Measurements from ENCODE around the gene SPAG6.

DNA sequence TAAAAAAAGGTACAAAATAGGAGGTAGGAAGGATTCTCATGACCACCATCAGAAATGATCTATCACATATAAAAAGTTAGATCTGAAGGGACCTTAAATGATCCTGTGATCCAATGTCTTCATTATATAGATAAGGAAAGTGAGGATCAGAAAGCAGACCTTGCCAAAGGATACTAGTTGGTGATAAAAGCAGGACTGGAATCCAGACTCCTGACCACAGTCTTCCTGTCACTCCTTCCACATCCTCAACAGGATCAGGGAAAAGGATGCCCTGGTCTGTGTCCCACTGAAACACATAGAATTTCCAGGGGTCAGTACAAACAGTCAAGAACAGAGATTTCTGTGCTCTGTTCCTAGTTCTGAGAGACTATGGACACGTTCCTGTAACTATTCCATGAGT lies 97.2 kb downstream of the SPAG6 start:
- no peak for TF ChIP-seq EZH2 (IDR thresholded peaks at IDR 0.05; ENCODE audit: low read length, missing control alignments)
- TF ChIP-seq, protein P1, sequence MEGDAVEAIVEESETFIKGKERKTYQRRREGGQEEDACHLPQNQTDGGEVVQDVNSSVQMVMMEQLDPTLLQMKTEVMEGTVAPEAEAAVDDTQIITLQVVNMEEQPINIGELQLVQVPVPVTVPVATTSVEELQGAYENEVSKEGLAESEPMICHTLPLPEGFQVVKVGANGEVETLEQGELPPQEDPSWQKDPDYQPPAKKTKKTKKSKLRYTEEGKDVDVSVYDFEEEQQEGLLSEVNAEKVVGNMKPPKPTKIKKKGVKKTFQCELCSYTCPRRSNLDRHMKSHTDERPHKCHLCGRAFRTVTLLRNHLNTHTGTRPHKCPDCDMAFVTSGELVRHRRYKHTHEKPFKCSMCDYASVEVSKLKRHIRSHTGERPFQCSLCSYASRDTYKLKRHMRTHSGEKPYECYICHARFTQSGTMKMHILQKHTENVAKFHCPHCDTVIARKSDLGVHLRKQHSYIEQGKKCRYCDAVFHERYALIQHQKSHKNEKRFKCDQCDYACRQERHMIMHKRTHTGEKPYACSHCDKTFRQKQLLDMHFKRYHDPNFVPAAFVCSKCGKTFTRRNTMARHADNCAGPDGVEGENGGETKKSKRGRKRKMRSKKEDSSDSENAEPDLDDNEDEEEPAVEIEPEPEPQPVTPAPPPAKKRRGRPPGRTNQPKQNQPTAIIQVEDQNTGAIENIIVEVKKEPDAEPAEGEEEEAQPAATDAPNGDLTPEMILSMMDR (conservative IDR thresholded peaks at IDR 0.05 in 1 of 2, IDR thresholded peaks at IDR 0.05 in 1 of 2; ENCODE audit: low read depth in 1 of 2, low read length in 2 of 2) = no peak
